ENCODE results near the gene RANGAP1.
"Not testable (repeated sequence)": the region's sequence is repeated elsewhere in the genome, so short reads cannot be mapped to it uniquely, and the experiment has no call there.

RANGAP1 gene

GRCh38 chr22:41260871-41261270 lies 25.1 kb downstream of the RANGAP1 start:
- DNase-seq (ENCODE audit: low read depth) = no peak

GRCh38 chr22:41259756-41260155 lies 26.2 kb downstream of the RANGAP1 start:
- DNase-seq (ENCODE audit: low read depth) = not testable (repeated sequence)

- DNase-seq (ENCODE audit: low read depth) = no peak
Measured at GRCh38 chr22:41257696-41258095, 28.3 kb downstream of the RANGAP1 start.

- DNase-seq (ENCODE audit: low read depth) = no peak
Measured at GRCh38 chr22:41256254-41257253, 29.4 kb downstream of the RANGAP1 start.

GRCh38 chr22:41254230-41254629 lies 31.8 kb downstream of the RANGAP1 start:
- DNase-seq (ENCODE audit: low read depth) = no peak

GRCh38 chr22:41252365-41252764 lies 33.6 kb downstream of the RANGAP1 start:
- no peak for DNase-seq (ENCODE audit: low read depth)

- DNase-seq (ENCODE audit: low read depth) = no peak
Measured at GRCh38 chr22:41250127-41250526, 35.9 kb downstream of the RANGAP1 start.

- no peak for DNase-seq (ENCODE audit: low read depth)
Measured at GRCh38 chr22:41249442-41249841, 36.5 kb downstream of the RANGAP1 start.

GRCh38 chr22:41248758-41249157 lies 37.2 kb downstream of the RANGAP1 start:
- no peak for DNase-seq (ENCODE audit: low read depth)

- no peak for DNase-seq (ENCODE audit: low read depth)
Measured at GRCh38 chr22:41248314-41248713, 37.7 kb downstream of the RANGAP1 start.

- no peak for DNase-seq (ENCODE audit: low read depth)
Measured at GRCh38 chr22:41247703-41248102, 38.3 kb downstream of the RANGAP1 start.

- no peak for DNase-seq (ENCODE audit: low read depth)
Measured at GRCh38 chr22:41245917-41246499, 40.0 kb downstream of the RANGAP1 start.

- DNase-seq (ENCODE audit: low read depth) = no peak
Measured at GRCh38 chr22:41243361-41243760, 42.6 kb downstream of the RANGAP1 start.

- DNase-seq (ENCODE audit: low read depth) = no peak
Measured at GRCh38 chr22:41242396-41243117, 43.4 kb downstream of the RANGAP1 start.

GRCh38 chr22:41241133-41241676 lies 44.8 kb downstream of the RANGAP1 start:
- DNase-seq (ENCODE audit: low read depth) = no peak

GRCh38 chr22:41240377-41241132 lies 45.4 kb downstream of the RANGAP1 start, which contains the start of gene CHADL:
Gene CHADL, minus strand, starts transcription at chr22:41240931. Its CDS starts 50 bp downstream, at chr22:41240881.
- DNase-seq (ENCODE audit: low read depth) = no peak

GRCh38 chr22:41239443-41240128 lies 46.4 kb downstream of the RANGAP1 start:
- DNase-seq (ENCODE audit: low read depth) = no peak

GRCh38 chr22:41238570-41239442 lies 47.2 kb downstream of the RANGAP1 start:
- DNase-seq (ENCODE audit: low read depth) = no peak

- DNase-seq (ENCODE audit: low read depth) = peak; percentile 26
Measured at GRCh38 chr22:41237707-41238569, 48.0 kb downstream of the RANGAP1 start.
